Memory B cell (primary cell): ENCODE data around the gene HOXD4.

ENCODE experiments used
- ATAC-seq: fragments of 150-1000 bp; cut with Tn5 transposase; 2 replicates; pipeline ENCODE4 v1.10.0; 2021; ENCODE audit warnings: low read depth, mild to moderate bottlenecking, moderate library complexity
- DNase-seq, 2 donors: peaks; one replicate each; pipeline ENCODE4 v3.0.0; 2022; ENCODE audit warnings: low spot score in 2 of 2
- H3K27ac Mint-ChIP-seq: one replicate; pipeline ENCODE4 v1.8.0; 2022; ENCODE audit warnings: mild to moderate bottlenecking, moderate library complexity, mixed read lengths
- H3K27me3 Mint-ChIP-seq: one replicate; pipeline ENCODE4 v1.8.0; 2022; ENCODE audit warnings: mixed read lengths
- H3K36me3 Mint-ChIP-seq: one replicate; pipeline ENCODE4 v1.8.0; 2022; ENCODE audit warnings: mild to moderate bottlenecking, mixed read lengths
- H3K4me1 Mint-ChIP-seq: one replicate; pipeline ENCODE4 v1.8.0; 2022; ENCODE audit warnings: mixed read lengths
- H3K4me3 Mint-ChIP-seq: one replicate; pipeline ENCODE4 v1.8.0; 2022; ENCODE audit warnings: mild to moderate bottlenecking, moderate library complexity, mixed read lengths
- H3K9me3 Mint-ChIP-seq: one replicate; pipeline ENCODE4 v1.8.0; 2022; ENCODE audit warnings: mixed read lengths

Gene HOXD4

GRCh38 chr2:176149939-176150583, 1.3 kb upstream of the HOXD4 start:
- Mint-ChIP-seq H3K27me3 (peaks cover 25% of the 10 kb centered on the region), H3K4me3 (no peak overlapping the region), H3K9me3 (no peaks in the 10 kb centered on the region), H3K36me3 (no peaks in the 10 kb centered on the region), H3K4me1 (no peaks in the 10 kb centered on the region), H3K27ac (no peak overlapping the region)
- DNase-seq (peak in 1 of 2 donors; percentile 6), ATAC-seq (no peak)

GRCh38 chr2:176150584-176151441, 537 bp upstream of the HOXD4 start:
- H3K4me1 Mint-ChIP-seq: no peaks in the 10 kb centered on the region
- H3K36me3 Mint-ChIP-seq: no peaks in the 10 kb centered on the region
- DNase-seq: peak in 1 of 2 donors; percentile 6
- no peaks in the 10 kb centered on the region for H3K9me3 Mint-ChIP-seq
- no peak for ATAC-seq
- no peak overlapping the region for H3K27ac Mint-ChIP-seq
- peaks cover 22% of the 10 kb centered on the region for H3K27me3 Mint-ChIP-seq
- H3K4me3 Mint-ChIP-seq: no peak overlapping the region

- peaks cover 2% of the 10 kb centered on the region for H3K36me3 Mint-ChIP-seq
- peak in 1 of 2 donors; percentile 7 for DNase-seq
- peaks cover 2% of the 10 kb centered on the region for H3K4me1 Mint-ChIP-seq
- no peak overlapping the region for H3K4me3 Mint-ChIP-seq
- H3K27me3 Mint-ChIP-seq: peaks cover 20% of the 10 kb centered on the region
- peaks cover 2% of the 10 kb centered on the region for H3K9me3 Mint-ChIP-seq
- ATAC-seq: no peak
- H3K27ac Mint-ChIP-seq: no peak overlapping the region
Observed at GRCh38 chr2:176152350-176153181, 1.2 kb downstream of the HOXD4 start.

- peaks cover 2% of the 10 kb centered on the region for H3K36me3 Mint-ChIP-seq
- no peak for ATAC-seq
- peaks cover 5% of the 10 kb centered on the region for H3K4me1 Mint-ChIP-seq
- peaks cover 2% of the 10 kb centered on the region for H3K9me3 Mint-ChIP-seq
- no peak overlapping the region for H3K27ac Mint-ChIP-seq
- H3K27me3 Mint-ChIP-seq: peaks cover 19% of the 10 kb centered on the region
- DNase-seq: no peak
- no peak overlapping the region for H3K4me3 Mint-ChIP-seq
Observed at GRCh38 chr2:176154576-176155252, 3.4 kb downstream of the HOXD4 start.

GRCh38 chr2:176155356-176156044, 4.2 kb downstream of the HOXD4 start:
- DNase-seq: no peak
- peaks cover 19% of the 10 kb centered on the region for H3K27me3 Mint-ChIP-seq

GRCh38 chr2:176156301-176156806, 5.0 kb downstream of the HOXD4 start:
- peaks cover 4% of the 10 kb centered on the region for H3K9me3 Mint-ChIP-seq
- H3K27ac Mint-ChIP-seq: no peak overlapping the region
- no peak for ATAC-seq
- peaks cover 5% of the 10 kb centered on the region for H3K4me1 Mint-ChIP-seq
- H3K4me3 Mint-ChIP-seq: no peak overlapping the region
- H3K36me3 Mint-ChIP-seq: peaks cover 2% of the 10 kb centered on the region
- peak in 1 of 2 donors; percentile 9 for DNase-seq
- H3K27me3 Mint-ChIP-seq: peaks cover 19% of the 10 kb centered on the region

More at GRCh38 chr2:176155356-176156044, 4.2 kb downstream of the HOXD4 start:
- H3K36me3 Mint-ChIP-seq: peaks cover 2% of the 10 kb centered on the region
- no peak overlapping the region for H3K27ac Mint-ChIP-seq
- ATAC-seq: no peak
- H3K4me1 Mint-ChIP-seq: peaks cover 5% of the 10 kb centered on the region
- peaks cover 2% of the 10 kb centered on the region for H3K9me3 Mint-ChIP-seq
- no peak overlapping the region for H3K4me3 Mint-ChIP-seq

GRCh38 chr2:176156807-176157498, 5.6 kb downstream of the HOXD4 start, which contains the start of gene HOXD3:
Gene HOXD3, plus strand, starts transcription at chr2:176157307. Its CDS starts 11,808 bp downstream, at chr2:176169115.
- ATAC-seq (no peak), DNase-seq (peak in 1 of 2 donors; percentile 7)
- Mint-ChIP-seq H3K36me3 (peaks cover 2% of the 10 kb centered on the region), H3K27ac (no peak within 1 kb of the TSS), H3K4me3 (peak within 1 kb of the TSS; percentile 48), H3K27me3 (peaks cover 21% of the 10 kb centered on the region), H3K9me3 (peaks cover 4% of the 10 kb centered on the region), H3K4me1 (peaks cover 5% of the 10 kb centered on the region)

- Mint-ChIP-seq H3K36me3 (peaks cover 2% of the 10 kb centered on the region), H3K4me1 (peaks cover 5% of the 10 kb centered on the region), H3K4me3 (peak overlapping the region; percentile 48), H3K27me3 (peaks cover 21% of the 10 kb centered on the region), H3K27ac (no peak overlapping the region), H3K9me3 (peaks cover 4% of the 10 kb centered on the region)
- ATAC-seq (no peak), DNase-seq (no peak)
Observed at GRCh38 chr2:176157499-176158185, 6.3 kb downstream of the HOXD4 start.

- Mint-ChIP-seq H3K27ac (no peak overlapping the region), H3K36me3 (peaks cover 2% of the 10 kb centered on the region), H3K4me3 (no peak overlapping the region), H3K9me3 (peaks cover 4% of the 10 kb centered on the region), H3K4me1 (peaks cover 5% of the 10 kb centered on the region), H3K27me3 (peaks cover 24% of the 10 kb centered on the region)
- DNase-seq (peak in 1 of 2 donors; percentile 13), ATAC-seq (no peak)
Observed at GRCh38 chr2:176158186-176158591, 6.8 kb downstream of the HOXD4 start.

GRCh38 chr2:176158855-176159662, 7.7 kb downstream of the HOXD4 start:
- Mint-ChIP-seq H3K27ac (no peak overlapping the region), H3K27me3 (peaks cover 32% of the 10 kb centered on the region), H3K9me3 (peaks cover 10% of the 10 kb centered on the region), H3K36me3 (peaks cover 2% of the 10 kb centered on the region), H3K4me3 (no peak overlapping the region), H3K4me1 (peaks cover 5% of the 10 kb centered on the region)
- ATAC-seq: no peak
- peak in 1 of 2 donors; percentile 9 for DNase-seq

GRCh38 chr2:176159663-176160250, 8.4 kb downstream of the HOXD4 start:
- Mint-ChIP-seq H3K36me3 (peaks cover 2% of the 10 kb centered on the region), H3K9me3 (peaks cover 12% of the 10 kb centered on the region), H3K4me3 (no peak overlapping the region), H3K27ac (no peak overlapping the region), H3K27me3 (peaks cover 33% of the 10 kb centered on the region), H3K4me1 (peaks cover 5% of the 10 kb centered on the region)
- no peak for ATAC-seq
- DNase-seq: peak in 1 of 2 donors; percentile 10
